Prostate gland (tissue), 2 donors: Measurements from ENCODE around the gene HSF4. TPM values are rescaled to one million over a fixed set of nuclear protein-coding genes. Genes with fewer than 3 reads are reported as not detected.
"Not testable (repeated sequence)": the region's sequence is repeated elsewhere in the genome, so short reads cannot be mapped to it uniquely, and the experiment has no call there.

Experiments
- DNase-seq: peaks from one replicate; pipeline ENCODE4 v3.0.0-alpha.2; 2019; ENCODE audit warnings: low spot score
- H3K27ac ChIP-seq, 2 donors: fragments of 200-600 bp; sonication (generic); 2 replicates each; pipeline ENCODE4 v1.5.1; 2017 to 2019
- H3K27me3 ChIP-seq: fragments of 200-600 bp; sonication (generic); replicated peaks from 2 replicates; pipeline ENCODE4 v1.5.1; 2019; ENCODE audit not compliant: insufficient read depth
- H3K36me3 ChIP-seq, 2 donors: fragments of 200-600 bp; sonication (generic); 1 replicate in 1 of 2; 2 replicates in 1 of 2; pipeline versions ENCODE4 v1.5.1 to v1.8.1; 2017 to 2019
- H3K4me1 ChIP-seq: fragments of 200-600 bp; sonication (generic); replicated peaks from 2 replicates; pipeline ENCODE4 v1.5.1; 2019
- H3K4me3 ChIP-seq, 2 donors: fragments of 200-600 bp; sonication (generic); 2 replicates each; pipeline ENCODE4 v1.5.1; 2017 to 2019
- H3K9me3 ChIP-seq: fragments of 200-600 bp; sonication (generic); 2 replicates; pipeline ENCODE4 v1.5.1; 2017
- POLR2A ChIP-seq: fragments of 450-650 bp; IDR thresholded peaks from one replicate; pipeline ENCODE4 v1.6.1; 2016; ENCODE audit warnings: antibody characterized with exemption, mild to moderate bottlenecking
- POLR2AphosphoS5 ChIP-seq: sonication (generic); formaldehyde crosslinking; IDR thresholded peaks from one replicate; pipeline ENCODE4 v1.6.1; 2017; ENCODE audit warnings: antibody characterized with exemption
- WGBS: methylation state at CpG from one replicate; pipeline ENCODE4 v1.1.5; 2018; 5-methylcytosine and 5-hydroxymethylcytosine counted together
- intact Hi-C: fragments of 100-400 bp; cut with DNase I; formaldehyde crosslinking; loops from one replicate; pipeline ENCODE4 v1.14.2; 2022
- total RNA-seq, 2 donors: library from RNA; depleted of rRNA; stranded (reverse); fragments of >200 nt; gene quantifications; one replicate each; pipeline ENCODE4 v1.1.0, GENCODE V29; 2016
- TF ChIP-seq, protein P1 (sequence below), 4 experiments: fragments of 200-600 bp in 2 of 4; fragments of 450-650 bp in 2 of 4; sonication (generic) in 2 of 4; IDR thresholded peaks; 1 replicate in 3 of 4; 2 replicates in 1 of 4; pipeline ENCODE4 v1.5.1; 2016 to 2019; ENCODE audit warnings: antibody characterized with exemption in 4 of 4, mild to moderate bottlenecking in 2 of 4, moderate library complexity in 2 of 4

HSF4 gene
- total RNA-seq, 2 donors from 2014 or later, result 109 to 137 TPM

DNA sequence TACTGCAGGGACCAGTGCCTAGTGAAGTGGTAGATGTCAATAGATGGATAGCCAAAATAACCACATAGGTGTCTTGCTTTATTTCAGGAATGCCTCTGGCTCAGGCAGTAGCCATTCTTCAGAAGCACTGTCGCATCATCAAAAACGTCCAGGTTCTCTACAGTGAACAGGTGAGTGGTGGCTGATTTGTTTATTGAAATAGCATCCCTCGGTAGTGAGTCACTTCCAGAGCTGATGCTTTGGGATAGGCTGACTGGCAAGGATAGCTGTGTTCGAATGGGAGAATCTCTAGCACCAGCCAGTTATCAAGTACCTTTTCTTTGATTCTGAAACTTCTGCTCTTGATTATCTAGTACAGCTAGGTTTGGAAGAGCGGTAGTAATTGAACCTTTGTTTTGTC is 44.5 kb upstream of the HSF4 start:
- TF ChIP-seq, protein P1, sequence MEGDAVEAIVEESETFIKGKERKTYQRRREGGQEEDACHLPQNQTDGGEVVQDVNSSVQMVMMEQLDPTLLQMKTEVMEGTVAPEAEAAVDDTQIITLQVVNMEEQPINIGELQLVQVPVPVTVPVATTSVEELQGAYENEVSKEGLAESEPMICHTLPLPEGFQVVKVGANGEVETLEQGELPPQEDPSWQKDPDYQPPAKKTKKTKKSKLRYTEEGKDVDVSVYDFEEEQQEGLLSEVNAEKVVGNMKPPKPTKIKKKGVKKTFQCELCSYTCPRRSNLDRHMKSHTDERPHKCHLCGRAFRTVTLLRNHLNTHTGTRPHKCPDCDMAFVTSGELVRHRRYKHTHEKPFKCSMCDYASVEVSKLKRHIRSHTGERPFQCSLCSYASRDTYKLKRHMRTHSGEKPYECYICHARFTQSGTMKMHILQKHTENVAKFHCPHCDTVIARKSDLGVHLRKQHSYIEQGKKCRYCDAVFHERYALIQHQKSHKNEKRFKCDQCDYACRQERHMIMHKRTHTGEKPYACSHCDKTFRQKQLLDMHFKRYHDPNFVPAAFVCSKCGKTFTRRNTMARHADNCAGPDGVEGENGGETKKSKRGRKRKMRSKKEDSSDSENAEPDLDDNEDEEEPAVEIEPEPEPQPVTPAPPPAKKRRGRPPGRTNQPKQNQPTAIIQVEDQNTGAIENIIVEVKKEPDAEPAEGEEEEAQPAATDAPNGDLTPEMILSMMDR (IDR thresholded peaks at IDR 0.05), result no peak
- TF ChIP-seq POLR2AphosphoS5 (no peak), POLR2A (no peak)
- Histone ChIP-seq H3K4me3 (no peak overlapping the region), H3K27ac (no peak overlapping the region), H3K36me3 (no peaks in the 10 kb centered on the region), H3K27me3 (no peaks in the 10 kb centered on the region), H3K4me1 (peaks cover 4% of the 10 kb centered on the region), H3K9me3 (no peaks in the 10 kb centered on the region)
- intact Hi-C loops, result no loop called here
- 82% methylated on average over 5 of the region's 5 CpGs for WGBS
- DNase-seq, result no peak

DNA sequence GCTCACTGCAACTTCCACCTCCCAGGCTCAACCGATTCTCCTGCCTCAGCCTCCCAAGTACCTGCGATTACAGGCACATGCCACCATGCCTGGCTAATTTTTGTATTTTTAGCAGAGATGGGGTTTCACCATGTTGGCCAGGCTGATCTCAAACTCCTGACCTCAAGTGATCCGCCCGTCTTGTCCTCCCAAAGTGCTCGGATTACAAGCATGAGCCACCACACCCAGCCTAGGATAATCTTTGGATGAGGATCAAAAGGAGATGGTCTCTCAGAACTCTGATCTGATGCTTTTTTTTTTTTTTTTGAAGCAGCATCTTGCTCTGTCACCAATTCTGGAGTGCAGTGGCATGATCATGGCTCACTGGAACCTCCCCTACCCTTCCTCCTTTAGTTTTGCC is 41.7 kb upstream of the HSF4 start:
- H3K36me3 ChIP-seq, intact Hi-C loops, DNase-seq, H3K4me1 ChIP-seq, H3K27me3 ChIP-seq, H3K9me3 ChIP-seq, H3K27ac ChIP-seq, H3K4me3 ChIP-seq: not testable (repeated sequence)
- WGBS, result 94% methylated on average over 5 of the region's 5 CpGs

DNA sequence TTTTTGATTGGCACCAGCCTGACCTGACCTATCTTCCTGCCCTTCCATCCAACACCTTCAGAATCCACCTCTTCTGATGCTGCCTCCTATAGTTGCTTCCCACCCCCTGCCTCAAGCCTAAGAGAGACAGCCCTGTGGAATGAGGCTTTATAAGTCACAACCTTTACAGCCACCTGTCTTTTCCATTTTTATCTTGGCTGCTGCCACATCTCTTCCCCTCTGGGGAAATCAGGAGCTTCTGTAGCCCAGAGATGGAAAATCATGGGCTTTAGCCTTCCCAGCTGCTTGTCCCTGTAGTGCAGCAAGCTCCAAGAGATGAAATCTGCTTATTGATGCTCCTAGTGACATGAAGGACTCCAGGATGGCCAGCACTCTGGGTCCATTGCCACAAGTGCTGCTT is 36.1 kb upstream of the HSF4 start:
- Histone ChIP-seq H3K4me1 (no peaks in the 10 kb centered on the region), H3K27ac (no peak overlapping the region), H3K36me3 (peaks cover 0 to 4% of the 10 kb centered on the region in 2 donors), H3K9me3 (no peaks in the 10 kb centered on the region), H3K27me3 (no peaks in the 10 kb centered on the region), H3K4me3 (no peak overlapping the region)
- TF ChIP-seq, protein P1 (IDR thresholded peaks at IDR 0.05), result no peak
- TF ChIP-seq POLR2AphosphoS5, result no peak
- no peak for TF ChIP-seq POLR2A
- intact Hi-C loops, result no loop called here
- DNase-seq, result no peak

DNA sequence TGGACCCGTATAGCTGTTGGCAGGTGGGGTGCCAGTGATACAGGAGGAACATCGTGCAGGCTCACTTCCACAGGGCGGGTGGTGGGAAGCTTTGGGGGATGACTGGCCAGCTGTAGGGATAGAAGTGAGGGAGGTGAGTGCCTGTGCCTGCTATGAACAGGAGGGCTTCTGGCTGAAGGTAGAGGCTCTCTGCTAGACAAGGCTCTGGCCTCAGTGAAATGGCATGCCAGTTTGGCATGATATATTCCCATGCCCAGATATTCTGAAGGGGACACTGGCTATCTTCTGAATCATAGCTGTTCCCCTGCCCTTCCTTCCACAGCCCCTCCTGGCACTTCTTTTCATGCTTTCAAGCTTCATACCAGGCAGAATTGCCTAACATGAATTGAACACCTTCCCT is 35.7 kb upstream of the HSF4 start:
- no peak overlapping the region for H3K4me3 ChIP-seq
- DNase-seq, result no peak
- intact Hi-C loops, result no loop called here
- peaks cover 0 to 4% of the 10 kb centered on the region in 2 donors for H3K36me3 ChIP-seq
- H3K4me1 ChIP-seq, result no peaks in the 10 kb centered on the region
- TF ChIP-seq, protein P1 (IDR thresholded peaks at IDR 0.05), result no peak
- TF ChIP-seq POLR2A (no peak), POLR2AphosphoS5 (no peak)
- 97% methylated on average over 3 of the region's 3 CpGs for WGBS
- no peaks in the 10 kb centered on the region for H3K27me3 ChIP-seq
- H3K9me3 ChIP-seq, result no peaks in the 10 kb centered on the region
- no peak overlapping the region for H3K27ac ChIP-seq

DNA sequence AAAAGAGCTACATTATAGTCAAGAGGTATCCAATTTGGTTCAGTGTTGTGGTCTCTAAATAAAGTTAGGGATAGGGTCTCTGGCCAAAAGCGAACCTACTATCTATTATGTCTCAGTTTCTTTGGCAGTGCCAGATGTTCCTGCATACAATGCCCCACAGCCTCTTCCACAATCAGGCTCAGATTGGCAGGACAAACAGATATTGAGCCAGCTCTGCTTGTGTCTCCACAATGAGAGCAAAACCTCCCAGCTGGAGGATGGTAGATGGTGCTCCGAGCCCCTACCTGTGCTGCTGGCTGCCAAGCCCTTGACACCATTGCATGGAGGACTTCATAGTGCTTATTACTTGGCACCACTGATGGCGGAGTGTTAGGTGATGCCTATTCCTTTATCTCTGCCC is 35.1 kb upstream of the HSF4 start:
- no peak for DNase-seq
- H3K27ac ChIP-seq, result no peak overlapping the region
- peaks cover 3 to 4% of the 10 kb centered on the region in 2 donors for H3K36me3 ChIP-seq
- TF ChIP-seq POLR2A (no peak), POLR2AphosphoS5 (no peak)
- TF ChIP-seq, protein P1 (IDR thresholded peaks at IDR 0.05), result no peak
- H3K9me3 ChIP-seq, result no peaks in the 10 kb centered on the region
- no peak overlapping the region for H3K4me3 ChIP-seq
- intact Hi-C loops, result no loop called here
- 97% methylated on average over 3 of the region's 3 CpGs for WGBS
- no peaks in the 10 kb centered on the region for H3K27me3 ChIP-seq
- H3K4me1 ChIP-seq, result no peaks in the 10 kb centered on the region
